GM13977 (cell line): ENCODE results near the gene UGT1A4.

Experiments
- DNase-seq: peaks from one replicate; pipeline ENCODE4 v3.0.0; 2012; ENCODE audit warnings: low spot score
- in situ Hi-C: fragments of 300-500 bp; cut with MboI; formaldehyde crosslinking; loops from one replicate; pipeline ENCODE4 v1.12.0; 2022; ENCODE audit warnings: low sequenced_read_pairs, low pct_unique_long_range_greater_than_20kb, mixed read lengths, inconsistent platforms; ENCODE audit not compliant: unreplicated experiment
- TF ChIP-seq, protein P1 (sequence below): IDR thresholded peaks from 2 replicates; pipeline ENCODE4 v1.5.1; 2012; ENCODE audit warnings: mild to moderate bottlenecking, control low read depth; ENCODE audit not compliant: insufficient read depth; ENCODE audit errors: extremely low read depth, missing control alignments

UGT1A4 gene

DNA sequence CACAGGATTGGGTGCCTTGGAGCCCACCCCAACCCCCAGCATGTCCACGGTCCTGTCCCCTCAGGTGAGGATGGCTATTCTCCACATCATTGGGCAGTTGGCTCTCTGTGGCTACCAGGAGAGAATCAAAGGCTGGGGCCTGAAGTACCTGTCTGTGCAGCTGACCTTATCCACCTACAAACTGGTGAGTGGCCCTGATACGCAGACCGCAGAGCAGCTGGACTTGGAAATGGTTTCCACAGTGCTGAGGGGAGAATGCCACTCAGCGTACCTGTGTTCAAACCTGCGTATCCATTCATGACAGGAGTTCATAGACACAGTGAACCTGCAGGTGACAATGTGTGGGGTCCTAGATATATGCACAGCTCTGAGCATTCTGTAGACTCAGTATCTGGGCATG lies 81.2 kb downstream of the UGT1A4 start:
- no peak for DNase-seq
- in situ Hi-C loops: no loop called here
- TF ChIP-seq, protein P1, sequence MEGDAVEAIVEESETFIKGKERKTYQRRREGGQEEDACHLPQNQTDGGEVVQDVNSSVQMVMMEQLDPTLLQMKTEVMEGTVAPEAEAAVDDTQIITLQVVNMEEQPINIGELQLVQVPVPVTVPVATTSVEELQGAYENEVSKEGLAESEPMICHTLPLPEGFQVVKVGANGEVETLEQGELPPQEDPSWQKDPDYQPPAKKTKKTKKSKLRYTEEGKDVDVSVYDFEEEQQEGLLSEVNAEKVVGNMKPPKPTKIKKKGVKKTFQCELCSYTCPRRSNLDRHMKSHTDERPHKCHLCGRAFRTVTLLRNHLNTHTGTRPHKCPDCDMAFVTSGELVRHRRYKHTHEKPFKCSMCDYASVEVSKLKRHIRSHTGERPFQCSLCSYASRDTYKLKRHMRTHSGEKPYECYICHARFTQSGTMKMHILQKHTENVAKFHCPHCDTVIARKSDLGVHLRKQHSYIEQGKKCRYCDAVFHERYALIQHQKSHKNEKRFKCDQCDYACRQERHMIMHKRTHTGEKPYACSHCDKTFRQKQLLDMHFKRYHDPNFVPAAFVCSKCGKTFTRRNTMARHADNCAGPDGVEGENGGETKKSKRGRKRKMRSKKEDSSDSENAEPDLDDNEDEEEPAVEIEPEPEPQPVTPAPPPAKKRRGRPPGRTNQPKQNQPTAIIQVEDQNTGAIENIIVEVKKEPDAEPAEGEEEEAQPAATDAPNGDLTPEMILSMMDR: no peak

DNA sequence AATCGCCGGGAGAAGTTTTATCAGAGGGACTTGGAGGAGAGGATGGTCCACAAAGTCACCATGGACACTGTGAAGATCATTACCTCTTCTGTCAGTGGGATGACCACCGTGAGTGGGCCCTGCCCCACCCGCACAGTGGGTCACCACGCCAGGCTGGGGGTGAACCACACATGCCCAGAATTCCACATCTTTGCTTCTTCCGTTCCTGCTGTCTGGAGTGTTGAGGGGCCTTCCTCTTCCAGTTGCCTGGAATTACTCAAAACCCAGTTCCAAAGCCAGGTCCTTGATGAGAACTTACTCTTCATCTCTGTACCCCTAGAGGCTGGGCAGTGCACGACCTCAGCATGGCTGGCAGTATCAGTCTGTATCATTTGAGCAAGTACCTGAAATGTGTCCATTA lies 81.7 kb downstream of the UGT1A4 start:
- DNase-seq: no peak
- in situ Hi-C loops: no loop called here
- TF ChIP-seq, protein P1: no peak

DNA sequence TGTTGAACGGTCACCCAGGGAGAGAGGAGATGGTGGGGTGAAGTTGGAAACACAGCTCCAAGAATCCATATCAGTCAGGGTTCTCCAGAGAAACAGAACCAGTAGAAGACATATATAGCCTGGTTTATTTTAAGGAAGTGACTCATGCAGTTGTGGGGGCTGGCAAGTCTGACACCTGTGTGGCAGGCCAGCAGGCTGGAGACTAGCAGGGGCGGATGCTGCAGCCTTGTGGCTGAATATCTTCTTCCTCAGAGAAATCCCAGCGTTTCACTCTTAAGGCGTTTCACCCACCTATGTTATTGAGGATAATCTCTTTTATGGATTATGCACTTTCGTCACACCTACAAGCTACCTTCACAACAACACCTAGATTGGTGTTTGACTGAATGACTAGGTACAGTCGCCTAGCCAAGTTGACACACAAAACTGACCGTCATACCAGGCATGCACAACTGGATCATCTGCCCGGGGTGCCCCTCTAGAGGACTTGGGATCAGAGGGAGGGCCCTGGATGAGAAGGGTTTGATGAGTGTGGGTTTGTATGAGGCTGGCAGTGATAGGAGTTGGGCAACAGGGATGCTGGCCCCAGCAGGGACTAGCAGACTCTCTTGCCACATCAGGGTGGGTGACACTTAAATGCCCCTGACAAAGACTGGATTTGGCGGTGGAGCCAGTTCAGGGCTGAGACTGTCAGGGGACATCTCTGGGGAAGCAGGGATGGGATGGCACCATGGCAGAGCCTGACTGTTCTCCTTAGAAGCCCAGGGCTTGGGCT lies 83.0 kb downstream of the UGT1A4 start:
- TF ChIP-seq, protein P1: peak; percentile 5
- no peak for DNase-seq
- in situ Hi-C loops: no loop called here

DNA sequence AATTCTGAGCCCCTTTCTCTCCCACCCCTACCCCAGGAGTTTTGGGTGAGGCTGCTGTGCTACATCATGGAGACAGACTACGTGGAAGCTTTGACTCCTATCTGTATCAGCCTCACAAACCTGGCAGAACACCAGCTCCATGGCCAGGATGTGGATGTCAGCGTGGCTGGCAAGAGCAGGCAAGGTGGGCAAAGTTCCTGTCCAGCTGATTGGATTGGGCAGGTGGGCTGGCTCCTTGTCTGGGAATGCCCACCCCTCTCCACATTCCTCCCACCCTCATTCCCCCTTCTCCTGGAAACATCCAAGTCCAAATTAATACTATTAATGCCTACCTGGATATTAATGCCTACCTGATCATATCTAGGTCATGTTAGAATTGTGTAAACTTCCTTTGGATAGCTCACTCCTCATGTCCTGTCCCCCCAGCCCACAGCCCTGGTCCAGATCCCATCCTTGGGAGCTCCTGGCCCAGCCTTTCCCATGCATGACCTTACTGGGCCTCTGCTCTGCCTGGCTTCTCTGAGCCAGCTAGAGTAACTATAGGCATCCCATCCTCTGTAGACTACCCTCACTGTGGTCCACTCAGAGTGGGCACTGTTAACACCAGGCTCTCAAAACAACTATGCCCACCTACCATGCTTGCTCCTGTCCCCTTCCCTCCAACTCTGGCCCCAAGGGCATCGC lies 83.7 kb downstream of the UGT1A4 start:
- DNase-seq: no peak
- TF ChIP-seq, protein P1: no peak
- in situ Hi-C loops: no loop called here

DNA sequence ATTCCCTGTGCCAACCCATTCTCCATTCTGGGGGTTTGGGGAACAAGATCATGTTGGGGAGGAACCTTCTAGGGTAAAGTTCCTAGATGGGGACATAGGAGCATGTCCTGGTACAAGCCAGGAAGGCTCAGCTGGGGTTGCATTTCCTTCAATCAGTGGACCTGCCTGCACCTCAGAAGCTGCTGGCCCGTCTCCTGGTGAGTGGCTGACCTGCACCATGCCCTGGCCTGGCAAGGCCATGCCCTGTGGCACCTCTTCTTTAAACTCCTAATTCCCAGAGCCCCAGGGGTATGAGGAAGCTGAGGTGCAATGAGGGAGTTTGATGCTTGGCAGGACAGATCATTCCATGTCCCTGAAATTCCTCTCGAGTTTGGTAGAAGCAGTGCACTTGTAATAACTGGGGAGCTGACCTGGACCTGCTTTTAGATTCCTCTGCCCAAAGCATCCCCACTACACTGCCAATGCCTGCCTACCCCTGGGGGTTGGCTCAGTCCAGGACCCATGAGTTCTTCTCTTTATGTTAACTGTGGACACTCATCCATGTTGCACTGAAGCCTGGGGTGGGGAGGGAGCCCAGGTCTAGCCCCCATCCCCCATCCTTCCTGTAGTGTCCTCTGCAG lies 84.9 kb downstream of the UGT1A4 start:
- in situ Hi-C loops: no loop called here
- DNase-seq: no peak
- TF ChIP-seq, protein P1: no peak

DNA sequence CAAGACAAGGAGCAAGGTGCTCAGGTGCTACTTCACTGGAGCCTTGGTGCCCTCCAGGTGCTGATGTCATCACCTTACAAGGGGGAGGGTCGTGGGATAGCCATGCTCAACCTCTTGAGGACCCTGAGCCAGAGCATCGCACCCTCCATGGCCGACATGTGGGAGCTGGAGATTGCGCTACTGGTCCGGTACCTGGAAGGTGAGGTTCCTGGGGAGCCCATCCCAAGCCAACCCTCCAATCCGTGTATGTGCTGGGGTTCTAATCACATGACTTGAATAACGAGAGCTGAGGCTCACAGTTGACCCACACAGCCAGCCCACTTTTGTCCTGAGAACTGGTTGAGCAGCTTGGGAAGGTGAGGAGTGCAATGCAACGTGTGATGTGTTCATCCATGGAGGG lies 85.5 kb downstream of the UGT1A4 start:
- TF ChIP-seq, protein P1: no peak
- in situ Hi-C loops: no loop called here
- no peak for DNase-seq
